Karpas-422 (cell line): ENCODE data around the gene SERHL2. TPM values are rescaled to one million over a fixed set of nuclear protein-coding genes. Genes with fewer than 3 reads are reported as not detected.

Source experiments
- DNase-seq: peaks from one replicate; pipeline ENCODE4 v3.0.0-alpha.2; 2015
- H2AFZ ChIP-seq: fragments of 200-600 bp; sonication (generic); 2 replicates; pipeline ENCODE4 v1.6.1; 2014; ENCODE audit warnings: antibody characterized with exemption, low read length, mixed read lengths
- H3K27ac ChIP-seq: fragments of 200-600 bp; sonication (generic); 2 replicates; pipeline ENCODE4 v1.5.1; 2014; ENCODE audit warnings: mild to moderate bottlenecking, low read length, moderate library complexity
- H3K27me3 ChIP-seq: fragments of 200-600 bp; sonication (generic); 2 replicates; pipeline ENCODE4 v1.6.1; 2014; ENCODE audit warnings: low read length, mixed read lengths
- H3K36me3 ChIP-seq: fragments of 200-600 bp; sonication (generic); 2 replicates; pipeline ENCODE4 v1.6.1; 2014; ENCODE audit warnings: low read length, mixed read lengths; ENCODE audit not compliant: insufficient read depth
- H3K4me1 ChIP-seq: fragments of 200-600 bp; sonication (generic); 2 replicates; pipeline ENCODE4 v1.6.1; 2014; ENCODE audit warnings: mild to moderate bottlenecking, low read length, mixed read lengths
- H3K4me2 ChIP-seq: fragments of 200-600 bp; sonication (generic); 2 replicates; pipeline ENCODE4 v1.6.1; 2014; ENCODE audit warnings: low read length, low read depth, mild to moderate bottlenecking; ENCODE audit not compliant: poor library complexity, severe bottlenecking
- H3K4me3 ChIP-seq: fragments of 200-600 bp; sonication (generic); 2 replicates; pipeline ENCODE4 v1.5.1; 2014; ENCODE audit warnings: mild to moderate bottlenecking, antibody characterized with exemption, low read length, mixed read lengths
- H3K79me2 ChIP-seq: fragments of 200-600 bp; sonication (generic); 2 replicates; pipeline ENCODE4 v1.6.1; 2014; ENCODE audit warnings: mild to moderate bottlenecking, low read length, mixed read lengths
- H3K9ac ChIP-seq: fragments of 200-600 bp; sonication (generic); 2 replicates; pipeline ENCODE4 v1.6.0; 2014; ENCODE audit warnings: low read length
- H3K9me2 ChIP-seq: fragments of 200-600 bp; sonication (generic), shearing (Covaris generic); replicated peaks from 2 replicates; pipeline ENCODE4 v1.6.0; 2014; ENCODE audit warnings: mild to moderate bottlenecking, low read length, moderate library complexity; ENCODE audit not compliant: insufficient read depth
- H3K9me3 ChIP-seq: fragments of 300-700, 200-600 bp; sonication (generic); 2 replicates; pipeline ENCODE4 v1.6.1; 2014; ENCODE audit warnings: low read length, mixed read lengths
- H4K20me1 ChIP-seq: fragments of 200-600 bp; sonication (generic); 2 replicates; pipeline ENCODE4 v1.6.1; 2014; ENCODE audit warnings: mild to moderate bottlenecking, antibody characterized with exemption, low read length, low read depth; ENCODE audit not compliant: insufficient read depth
- total RNA-seq: library from RNA; depleted of rRNA; stranded (reverse); fragments of >200 nt; shearing (Covaris generic); gene quantifications from 2 replicates; pipeline ENCODE4 v1.2.3, GENCODE V29; 2014; ENCODE audit warnings: low replicate concordance

The SERHL2 gene
- total RNA-seq, 1 experiment from 2014 or later = 3.7 TPM

GRCh38 chr22:42608823-42609361, 55.1 kb downstream of the SERHL2 start:
- H3K36me3 ChIP-seq = peaks cover 29% of the 10 kb centered on the region; the same call in 1 of the 2 replicates
- H2AFZ ChIP-seq = no peak overlapping the region
- H3K4me3 ChIP-seq = no peak overlapping the region
- H3K4me1 ChIP-seq = peaks cover 17% of the 10 kb centered on the region
- H4K20me1 ChIP-seq = peaks cover 31% of the 10 kb centered on the region
- no peaks in the 10 kb centered on the region for H3K9me3 ChIP-seq
- DNase-seq = no peak
- peaks cover 91% of the 10 kb centered on the region for H3K79me2 ChIP-seq
- H3K9ac ChIP-seq = no peak overlapping the region
- no peak overlapping the region for H3K27ac ChIP-seq
- no peak overlapping the region for H3K4me2 ChIP-seq
- no peaks in the 10 kb centered on the region for H3K27me3 ChIP-seq
- H3K9me2 ChIP-seq = no peaks in the 10 kb centered on the region

- H3K36me3 ChIP-seq = peaks cover 29% of the 10 kb centered on the region; the same call in 1 of the 2 replicates
These were observed 56.4 kb downstream of the SERHL2 start for GRCh38 chr22:42610186-42610585.

GRCh38 chr22:42611051-42611450, 57.3 kb downstream of the SERHL2 start:
- peaks cover 24% of the 10 kb centered on the region for H3K4me1 ChIP-seq
- H3K9ac ChIP-seq = no peak overlapping the region

More at GRCh38 chr22:42610186-42610585, 56.4 kb downstream of the SERHL2 start:
- Histone ChIP-seq H3K27me3 (no peaks in the 10 kb centered on the region), H3K4me2 (no peak overlapping the region), H3K9ac (no peak overlapping the region), H3K9me3 (no peaks in the 10 kb centered on the region), H3K79me2 (peaks cover 82% of the 10 kb centered on the region), H3K4me3 (no peak overlapping the region), H4K20me1 (peaks cover 25% of the 10 kb centered on the region), H3K9me2 (no peaks in the 10 kb centered on the region), H3K27ac (no peak overlapping the region), H3K4me1 (peaks cover 17% of the 10 kb centered on the region), H2AFZ (no peak overlapping the region)
- DNase-seq = no peak

GRCh38 chr22:42612336-42612735, 58.6 kb downstream of the SERHL2 start:
- H3K4me1 ChIP-seq = peaks cover 28% of the 10 kb centered on the region
- no peak for DNase-seq
- H4K20me1 ChIP-seq = peaks cover 20% of the 10 kb centered on the region; the same call in 1 of the 2 replicates
- no peak overlapping the region for H2AFZ ChIP-seq
- no peak overlapping the region for H3K4me3 ChIP-seq
- H3K79me2 ChIP-seq = peaks cover 65% of the 10 kb centered on the region
- H3K9ac ChIP-seq = no peak overlapping the region
- H3K9me3 ChIP-seq = no peaks in the 10 kb centered on the region
- no peak overlapping the region for H3K4me2 ChIP-seq
- no peak overlapping the region for H3K27ac ChIP-seq
- H3K36me3 ChIP-seq = peaks cover 29% of the 10 kb centered on the region; the same call in 1 of the 2 replicates
- H3K9me2 ChIP-seq = no peaks in the 10 kb centered on the region
- H3K27me3 ChIP-seq = no peaks in the 10 kb centered on the region

More at GRCh38 chr22:42611051-42611450, 57.3 kb downstream of the SERHL2 start:
- no peak overlapping the region for H3K4me3 ChIP-seq
- no peak overlapping the region for H3K27ac ChIP-seq
- no peaks in the 10 kb centered on the region for H3K9me3 ChIP-seq
- no peaks in the 10 kb centered on the region for H3K9me2 ChIP-seq
- H2AFZ ChIP-seq = no peak overlapping the region
- no peak for DNase-seq
- peaks cover 20% of the 10 kb centered on the region; the same call in 1 of the 2 replicates for H4K20me1 ChIP-seq
- no peaks in the 10 kb centered on the region for H3K27me3 ChIP-seq
- no peak overlapping the region for H3K4me2 ChIP-seq
- H3K36me3 ChIP-seq = peaks cover 29% of the 10 kb centered on the region; the same call in 1 of the 2 replicates
- peaks cover 74% of the 10 kb centered on the region for H3K79me2 ChIP-seq

GRCh38 chr22:42613872-42614301, 60.1 kb downstream of the SERHL2 start:
- Histone ChIP-seq H4K20me1 (peaks cover 17% of the 10 kb centered on the region; the same call in 1 of the 2 replicates), H3K4me2 (peak overlapping the region; percentile 77), H3K4me3 (peak overlapping the region; percentile 82), H3K36me3 (peaks cover 23% of the 10 kb centered on the region; the same call in 1 of the 2 replicates), H3K9me3 (no peaks in the 10 kb centered on the region), H3K9me2 (no peaks in the 10 kb centered on the region), H3K4me1 (peaks cover 28% of the 10 kb centered on the region), H3K27ac (peak overlapping the region; percentile 84), H3K27me3 (no peaks in the 10 kb centered on the region), H3K79me2 (peaks cover 54% of the 10 kb centered on the region), H3K9ac (peak overlapping the region; percentile 90), H2AFZ (peak overlapping the region; percentile 23; the same call in 1 of the 2 replicates)
- no peak for DNase-seq

- H3K4me1 ChIP-seq = peaks cover 28% of the 10 kb centered on the region
- H3K36me3 ChIP-seq = peaks cover 17% of the 10 kb centered on the region; the same call in 1 of the 2 replicates
- H4K20me1 ChIP-seq = peaks cover 11% of the 10 kb centered on the region; the same call in 1 of the 2 replicates
- H3K9ac ChIP-seq = peak within 1 kb of the TSS; percentile 90
- H3K9me3 ChIP-seq = no peaks in the 10 kb centered on the region
- peak within 1 kb of the TSS; percentile 77 for H3K4me2 ChIP-seq
- no peaks in the 10 kb centered on the region for H3K27me3 ChIP-seq
- H3K9me2 ChIP-seq = no peaks in the 10 kb centered on the region
- H3K4me3 ChIP-seq = peak within 1 kb of the TSS; percentile 82
- H3K27ac ChIP-seq = peak within 1 kb of the TSS; percentile 84
- peak within 1 kb of the TSS; percentile 23; the same call in 1 of the 2 replicates for H2AFZ ChIP-seq
- H3K79me2 ChIP-seq = peaks cover 48% of the 10 kb centered on the region
- DNase-seq = peak; percentile 99
These were observed 60.7 kb downstream of the SERHL2 start, which contains the start of gene POLDIP3 for GRCh38 chr22:42614312-42615091. TSS of gene POLDIP3 (minus strand) at chr22:42614883. CDS start at chr22:42614857, 26 bp downstream.

GRCh38 chr22:42615092-42615859, 61.5 kb downstream of the SERHL2 start:
- H3K4me3 ChIP-seq = peak overlapping the region; percentile 82
- H2AFZ ChIP-seq = no peak overlapping the region; the same call in 1 of the 2 replicates
- no peaks in the 10 kb centered on the region for H3K9me2 ChIP-seq
- H3K9me3 ChIP-seq = no peaks in the 10 kb centered on the region
- H3K4me2 ChIP-seq = peak overlapping the region; percentile 77
- peak overlapping the region; percentile 90 for H3K9ac ChIP-seq
- peak; percentile 97 for DNase-seq
- H3K27me3 ChIP-seq = no peaks in the 10 kb centered on the region
- H3K79me2 ChIP-seq = peaks cover 40% of the 10 kb centered on the region
- peaks cover 14% of the 10 kb centered on the region; the same call in 1 of the 2 replicates for H3K36me3 ChIP-seq
- H4K20me1 ChIP-seq = peaks cover 10% of the 10 kb centered on the region; the same call in 1 of the 2 replicates
- peak overlapping the region; percentile 84 for H3K27ac ChIP-seq
- peaks cover 28% of the 10 kb centered on the region for H3K4me1 ChIP-seq
